HG02588 (cell line): ENCODE measurements around the gene BIRC7.

ENCODE experiments used
- ATAC-seq: cut with Tn5 transposase; IDR thresholded peaks from one replicate; pipeline ENCODE4 v1.9.1; 2021; ENCODE audit warnings: mild to moderate bottlenecking, moderate library complexity; ENCODE audit not compliant: unreplicated experiment

Gene BIRC7

GRCh38 chr20:63223826-63224207, 11.9 kb upstream of the BIRC7 start:
- ATAC-seq = no peak

DNA sequence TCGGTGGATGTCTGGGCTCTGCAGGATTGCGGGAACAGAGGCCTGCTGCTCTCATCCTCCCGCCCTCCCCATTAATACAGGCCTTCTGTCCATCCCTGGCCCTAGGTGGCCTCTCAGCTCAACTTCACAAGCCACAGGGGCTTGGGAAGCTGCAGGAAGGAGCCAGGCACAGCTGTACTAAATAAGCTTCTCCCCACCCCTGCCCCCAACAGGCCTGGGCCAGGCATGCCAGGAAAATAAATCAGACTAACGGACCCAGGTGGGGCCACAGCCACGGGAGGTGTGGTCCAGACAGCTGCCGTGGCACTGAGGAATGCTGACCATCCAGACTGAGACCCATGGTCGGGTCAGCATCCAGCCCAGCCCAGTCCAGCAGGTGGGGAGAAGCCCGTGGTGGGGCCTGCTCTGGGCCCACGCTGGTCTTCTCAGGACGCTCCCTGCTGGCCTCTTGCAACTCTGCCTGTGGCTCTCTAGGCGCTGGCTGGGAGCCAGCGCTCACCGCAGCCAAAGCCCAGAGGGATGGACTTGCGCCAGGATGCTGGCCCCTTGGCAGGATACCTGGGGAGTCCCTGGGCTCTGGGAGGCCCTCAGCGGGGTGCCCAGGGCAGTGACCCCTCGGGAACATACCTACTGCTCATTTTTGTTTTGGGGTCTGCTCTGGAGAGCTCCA, 11.2 kb upstream of the BIRC7 start:
- ATAC-seq = no peak

DNA sequence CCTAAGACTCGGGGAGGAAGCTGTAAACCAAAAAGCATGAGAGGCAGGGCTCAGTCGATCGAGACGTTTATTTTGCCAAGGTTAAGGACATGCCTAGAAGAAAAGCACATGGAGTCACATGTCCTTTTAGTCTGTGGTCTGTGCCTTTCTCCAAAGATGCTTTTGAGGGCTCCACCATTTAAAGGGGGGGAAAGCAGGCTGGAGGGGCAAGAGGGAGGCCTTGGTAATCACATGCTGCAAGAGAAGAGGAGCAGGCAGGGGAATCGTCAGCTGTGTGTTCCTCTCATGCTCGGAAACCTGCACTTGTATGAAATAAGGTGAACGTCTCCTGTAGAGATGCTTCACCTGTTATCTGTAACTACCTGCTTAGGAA, 10.6 kb upstream of the BIRC7 start:
- no peak for ATAC-seq

- no peak for ATAC-seq
Measured at GRCh38 chr20:63226042-63226943, 9.4 kb upstream of the BIRC7 start.

DNA sequence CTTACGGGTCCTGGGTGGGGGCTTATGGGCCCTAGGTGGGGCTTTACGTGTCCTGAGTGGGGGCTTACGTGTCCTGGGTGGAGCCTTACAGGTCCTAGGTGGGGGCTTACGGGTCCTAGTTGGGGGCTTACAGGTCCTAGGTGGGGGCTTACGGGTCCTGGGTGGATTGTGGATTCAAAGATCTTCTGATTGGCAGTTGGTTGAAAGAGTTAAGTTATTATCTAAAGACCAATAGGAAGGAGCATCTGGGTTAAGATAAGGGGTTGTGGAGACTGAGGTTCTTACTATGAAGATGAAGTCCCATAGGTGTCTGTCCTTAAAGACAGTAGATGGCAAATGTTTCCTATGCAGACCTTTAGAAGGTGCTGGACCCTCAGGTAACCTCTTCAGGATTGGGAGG, 8.4 kb upstream of the BIRC7 start:
- ATAC-seq = no peak

GRCh38 chr20:63228806-63229205, 6.9 kb upstream of the BIRC7 start:
- no peak for ATAC-seq

- no peak for ATAC-seq
Measured at GRCh38 chr20:63230800-63231268, 4.9 kb upstream of the BIRC7 start.

DNA sequence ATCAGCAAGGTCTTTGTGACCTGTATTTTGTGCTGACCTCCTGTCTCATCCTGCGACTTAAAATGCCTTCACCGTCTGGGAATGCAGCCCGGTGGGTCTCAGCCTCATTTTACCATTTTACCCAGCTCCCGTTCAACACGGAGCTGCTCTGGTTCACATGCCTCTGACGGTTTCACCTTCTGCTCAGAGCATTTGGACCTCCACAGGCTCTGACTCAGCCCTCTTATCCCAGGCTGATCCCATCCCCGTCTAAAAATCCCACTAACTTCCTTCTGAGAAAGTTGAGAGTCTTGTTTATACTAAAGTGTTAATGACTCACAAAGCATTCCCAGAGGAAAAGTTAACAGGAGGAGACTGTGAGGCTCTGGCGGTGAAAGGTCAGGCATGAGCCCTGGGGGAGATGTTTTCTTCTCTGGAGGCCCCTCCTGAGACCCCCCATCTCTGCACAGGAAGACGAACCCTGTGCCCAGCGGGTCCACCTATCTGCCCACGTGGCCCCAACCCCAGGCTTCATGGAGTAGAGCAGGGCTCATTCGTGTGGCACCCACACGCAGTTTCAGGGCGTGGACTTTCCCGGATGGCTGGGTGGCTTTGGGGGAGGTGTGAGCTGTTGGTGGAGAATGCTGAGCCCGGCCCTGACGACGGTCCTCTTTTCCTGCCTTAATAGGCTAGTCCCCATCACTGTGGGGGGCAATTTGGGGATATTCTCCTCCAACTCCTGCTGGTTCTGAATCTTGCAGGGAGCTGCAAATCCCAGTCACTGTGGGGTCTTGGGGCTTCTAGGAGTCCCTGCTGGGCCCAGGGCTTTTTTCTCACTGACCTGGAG, 3.3 kb upstream of the BIRC7 start:
- ATAC-seq = no peak

- ATAC-seq = no peak
Measured at GRCh38 chr20:63233061-63233344, 2.7 kb upstream of the BIRC7 start.

GRCh38 chr20:63233924-63234323, 1.8 kb upstream of the BIRC7 start:
- ATAC-seq = no peak

- no peak for ATAC-seq
Measured at GRCh38 chr20:63234693-63235398, 859 bp upstream of the BIRC7 start.

GRCh38 chr20:63236116-63236837, 572 bp downstream of the BIRC7 start:
- no peak for ATAC-seq

DNA sequence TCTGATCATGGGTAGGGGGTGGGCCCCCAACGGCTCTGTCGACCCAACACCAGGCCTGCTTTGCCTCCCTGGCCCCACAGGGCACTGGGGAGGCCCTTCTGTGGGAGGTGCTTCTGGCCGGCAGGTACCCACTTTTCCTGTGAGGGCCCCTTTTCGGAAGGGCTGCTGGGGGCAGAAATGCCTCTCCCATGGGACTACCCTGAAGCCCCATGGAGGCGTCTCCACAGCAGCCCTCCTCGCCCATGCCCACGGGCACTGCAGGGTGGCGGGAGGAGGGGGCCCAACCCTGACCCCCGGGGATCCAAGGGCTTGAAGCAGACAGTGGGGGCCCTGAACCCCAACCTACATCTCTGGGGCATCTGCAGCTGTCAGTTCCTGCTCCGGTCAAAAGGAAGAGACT, 2.3 kb downstream of the BIRC7 start:
- ATAC-seq = no peak

DNA sequence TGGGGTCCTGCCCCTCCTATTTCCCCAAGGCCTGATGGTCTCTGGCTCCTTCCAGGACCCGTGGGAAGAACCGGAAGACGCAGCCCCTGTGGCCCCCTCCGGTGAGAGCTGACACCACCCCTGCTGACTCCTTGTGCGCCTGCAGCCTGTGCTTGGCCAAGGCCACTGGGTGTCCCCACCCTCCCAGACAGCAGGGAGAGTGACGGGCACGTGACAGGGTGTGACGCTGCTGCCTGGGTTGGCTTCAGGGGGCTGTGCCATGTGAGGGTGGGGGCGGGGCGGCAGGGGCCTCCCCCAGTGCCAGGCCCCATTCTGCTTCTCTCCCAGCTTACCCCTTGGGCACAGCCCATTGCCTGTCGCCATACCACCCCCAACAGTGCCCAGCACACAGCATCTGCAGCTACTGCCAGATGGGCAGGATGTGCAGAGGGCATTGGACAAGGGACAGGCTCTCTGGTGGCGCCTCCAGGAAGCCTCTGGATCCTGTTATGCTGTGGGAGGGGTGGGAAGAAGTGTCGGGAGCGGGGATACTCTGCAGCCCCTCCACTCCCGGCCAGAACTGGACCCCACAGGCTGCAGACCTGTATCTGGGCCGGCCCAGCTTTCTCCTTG, 2.9 kb downstream of the BIRC7 start:
- ATAC-seq = no peak

DNA sequence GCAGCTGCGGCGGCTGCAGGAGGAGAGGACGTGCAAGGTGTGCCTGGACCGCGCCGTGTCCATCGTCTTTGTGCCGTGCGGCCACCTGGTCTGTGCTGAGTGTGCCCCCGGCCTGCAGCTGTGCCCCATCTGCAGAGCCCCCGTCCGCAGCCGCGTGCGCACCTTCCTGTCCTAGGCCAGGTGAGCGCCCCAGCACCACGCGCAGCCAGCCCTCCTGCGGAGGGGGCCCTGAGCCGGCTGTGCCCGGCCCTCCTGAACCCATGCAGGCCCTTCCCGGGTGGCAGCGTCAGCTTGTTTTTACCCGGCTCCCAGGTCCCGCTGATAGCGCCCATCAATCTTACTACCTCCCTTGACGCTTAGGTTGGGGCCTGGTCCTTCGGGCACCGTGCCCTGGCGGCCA, 3.7 kb downstream of the BIRC7 start:
- ATAC-seq = no peak

GRCh38 chr20:63240004-63240403, 4.3 kb downstream of the BIRC7 start:
- ATAC-seq = no peak

GRCh38 chr20:63241272-63241671, 5.6 kb downstream of the BIRC7 start:
- ATAC-seq = no peak

GRCh38 chr20:63242736-63243135, 7.0 kb downstream of the BIRC7 start:
- no peak for ATAC-seq

DNA sequence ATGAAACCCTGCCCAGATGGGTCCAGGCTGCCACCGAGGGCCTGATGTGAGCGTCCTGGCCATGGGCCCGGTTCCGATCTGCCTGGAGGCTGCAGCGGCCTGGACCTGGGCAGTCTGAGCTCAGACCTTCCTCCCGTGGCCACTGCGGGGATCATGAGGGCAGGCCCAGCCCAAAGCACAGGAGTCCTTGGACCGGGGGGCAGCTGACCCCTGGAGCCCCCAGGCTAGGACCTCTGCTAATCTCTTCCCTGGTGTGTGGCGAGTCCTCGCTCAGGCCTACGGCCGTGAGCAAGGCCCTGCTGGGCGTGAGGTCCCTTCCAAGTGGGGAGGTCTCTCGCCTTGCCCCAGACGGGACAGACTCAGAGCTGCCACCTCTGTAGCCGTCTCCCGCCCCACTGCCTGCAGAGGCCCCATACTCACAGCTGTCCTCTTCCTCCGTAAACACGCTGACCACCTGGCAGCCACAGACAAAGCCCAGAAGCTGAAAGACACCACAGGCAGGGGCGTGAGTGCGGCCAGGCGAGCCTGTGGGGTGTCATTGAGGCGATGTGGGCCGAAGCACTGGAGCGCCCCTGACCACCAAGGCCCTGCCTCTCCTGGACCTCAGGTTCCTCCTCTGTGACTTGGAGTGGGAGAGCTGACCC, 8.0 kb downstream of the BIRC7 start:
- no peak for ATAC-seq

GRCh38 chr20:63244468-63244867, 8.8 kb downstream of the BIRC7 start:
- no peak for ATAC-seq
